ENCODE data around the gene ASCC3. TPM values are rescaled to one million over a fixed set of nuclear protein-coding genes. Genes with fewer than 3 reads are reported as not detected.

The ASCC3 gene
- total RNA-seq, 4 donors from 2014 or later = 20.5 to 33.9 (median 26.9) TPM

DNA sequence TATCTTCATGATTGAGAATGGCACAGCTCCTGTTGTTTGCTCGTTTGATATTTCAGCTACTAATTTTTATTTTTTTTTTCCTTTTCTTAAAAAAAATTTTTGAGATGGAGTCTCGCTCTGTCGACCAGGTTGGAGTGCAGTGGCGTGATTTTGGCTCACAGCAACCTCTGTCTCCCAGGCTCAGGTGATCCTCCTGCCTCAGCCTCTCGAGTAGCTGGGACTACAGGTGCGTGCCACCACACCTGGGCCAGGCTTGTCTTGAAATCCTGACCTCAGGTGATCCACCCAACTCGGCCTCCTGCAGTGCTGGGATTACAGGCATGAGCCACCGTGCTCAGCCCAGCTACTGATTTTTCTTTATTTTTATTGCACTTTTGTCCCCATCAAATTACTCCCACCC is 266.2 kb downstream of the ASCC3 start:
- TF ChIP-seq, protein P1, sequence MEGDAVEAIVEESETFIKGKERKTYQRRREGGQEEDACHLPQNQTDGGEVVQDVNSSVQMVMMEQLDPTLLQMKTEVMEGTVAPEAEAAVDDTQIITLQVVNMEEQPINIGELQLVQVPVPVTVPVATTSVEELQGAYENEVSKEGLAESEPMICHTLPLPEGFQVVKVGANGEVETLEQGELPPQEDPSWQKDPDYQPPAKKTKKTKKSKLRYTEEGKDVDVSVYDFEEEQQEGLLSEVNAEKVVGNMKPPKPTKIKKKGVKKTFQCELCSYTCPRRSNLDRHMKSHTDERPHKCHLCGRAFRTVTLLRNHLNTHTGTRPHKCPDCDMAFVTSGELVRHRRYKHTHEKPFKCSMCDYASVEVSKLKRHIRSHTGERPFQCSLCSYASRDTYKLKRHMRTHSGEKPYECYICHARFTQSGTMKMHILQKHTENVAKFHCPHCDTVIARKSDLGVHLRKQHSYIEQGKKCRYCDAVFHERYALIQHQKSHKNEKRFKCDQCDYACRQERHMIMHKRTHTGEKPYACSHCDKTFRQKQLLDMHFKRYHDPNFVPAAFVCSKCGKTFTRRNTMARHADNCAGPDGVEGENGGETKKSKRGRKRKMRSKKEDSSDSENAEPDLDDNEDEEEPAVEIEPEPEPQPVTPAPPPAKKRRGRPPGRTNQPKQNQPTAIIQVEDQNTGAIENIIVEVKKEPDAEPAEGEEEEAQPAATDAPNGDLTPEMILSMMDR (IDR thresholded peaks at IDR 0.05) = no peak
- TF ChIP-seq EP300 (IDR thresholded peaks at IDR 0.05) = no peak
- no peak for TF ChIP-seq POLR2A (IDR thresholded peaks at IDR 0.05)
- no peaks in the 10 kb centered on the region for H3K27me3 ChIP-seq
- H3K4me1 ChIP-seq = no peaks in the 10 kb centered on the region
- H3K36me3 ChIP-seq = peaks cover 0 to 12% (median 0%) of the 10 kb centered on the region in 3 donors
- DNase-seq (ENCODE audit: low spot score in 2 of 2) = no peak
- H3K9me3 ChIP-seq = no peaks in the 10 kb centered on the region
- no peak overlapping the region for H3K27ac ChIP-seq
- WGBS, 2 donors = 95 to 97% methylated on average over 8 of the region's 8 CpGs
- H3K4me3 ChIP-seq = no peak overlapping the region

DNA sequence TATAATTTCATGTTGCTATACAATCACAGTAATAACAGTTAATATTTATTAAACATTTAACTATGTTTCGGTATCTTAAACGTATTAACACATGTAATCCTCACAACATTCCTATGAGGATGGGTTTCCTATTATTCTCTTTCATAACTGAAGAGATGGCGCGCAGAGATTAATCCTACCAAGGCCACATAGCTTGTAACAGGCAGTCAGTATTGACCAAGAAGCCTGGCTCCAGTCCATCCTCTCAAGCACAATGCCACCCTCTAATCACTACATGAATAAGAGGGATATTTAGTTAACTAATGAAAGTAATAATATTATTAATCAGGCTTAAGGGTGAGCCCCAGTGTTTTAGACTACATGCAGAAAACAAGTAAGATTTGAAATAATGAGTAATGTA is 266.7 kb downstream of the ASCC3 start:
- no peak for TF ChIP-seq POLR2A (IDR thresholded peaks at IDR 0.05)
- no peak for TF ChIP-seq EP300 (IDR thresholded peaks at IDR 0.05)
- TF ChIP-seq, protein P1 (IDR thresholded peaks at IDR 0.05) = no peak
- 91 to 92% methylated on average over 4 of the region's 4 CpGs for WGBS, 2 donors

DNA sequence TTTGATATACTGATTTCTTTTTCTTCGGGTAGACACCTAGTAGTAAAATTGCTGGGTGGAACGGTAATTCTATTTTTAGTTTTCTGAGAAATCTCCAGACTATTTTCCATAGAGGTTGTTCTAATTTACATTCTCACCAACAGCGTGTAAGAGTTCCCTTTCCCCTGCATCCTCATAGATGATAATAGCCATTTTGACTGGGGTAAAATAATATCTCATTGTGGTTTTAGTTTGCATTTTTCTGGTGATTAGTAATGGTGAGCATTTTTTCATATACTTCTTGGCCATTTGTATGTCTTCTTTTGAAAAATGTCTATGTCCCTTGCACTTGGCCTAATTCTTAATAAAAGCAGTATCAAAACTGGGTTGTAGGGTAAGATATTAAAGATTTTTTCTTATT is 267.5 kb downstream of the ASCC3 start:
- DNase-seq (ENCODE audit: low spot score in 2 of 2) = no peak
- H3K27ac ChIP-seq = no peak overlapping the region
- H3K36me3 ChIP-seq = peaks cover 0 to 12% (median 0%) of the 10 kb centered on the region in 3 donors
- TF ChIP-seq POLR2A (IDR thresholded peaks at IDR 0.05) = no peak
- TF ChIP-seq EP300 (IDR thresholded peaks at IDR 0.05) = no peak
- TF ChIP-seq, protein P1 (IDR thresholded peaks at IDR 0.05) = no peak
- no peaks in the 10 kb centered on the region for H3K27me3 ChIP-seq
- 92 to 99% methylated on average over 3 of the region's 3 CpGs for whole genome bisulfite sequencing, 2 donors
- no peaks in the 10 kb centered on the region for H3K9me3 ChIP-seq
- H3K4me1 ChIP-seq = no peaks in the 10 kb centered on the region
- H3K4me3 ChIP-seq = no peak overlapping the region

More for the DNA sequence above, 266.7 kb downstream of the ASCC3 start:
- Histone ChIP-seq H3K27me3 (no peaks in the 10 kb centered on the region), H3K4me1 (no peaks in the 10 kb centered on the region), H3K9me3 (no peaks in the 10 kb centered on the region), H3K27ac (no peak overlapping the region), H3K36me3 (peaks cover 0 to 12% (median 0%) of the 10 kb centered on the region in 3 donors), H3K4me3 (no peak overlapping the region)
- no peak for DNase-seq (ENCODE audit: low spot score in 2 of 2)

DNA sequence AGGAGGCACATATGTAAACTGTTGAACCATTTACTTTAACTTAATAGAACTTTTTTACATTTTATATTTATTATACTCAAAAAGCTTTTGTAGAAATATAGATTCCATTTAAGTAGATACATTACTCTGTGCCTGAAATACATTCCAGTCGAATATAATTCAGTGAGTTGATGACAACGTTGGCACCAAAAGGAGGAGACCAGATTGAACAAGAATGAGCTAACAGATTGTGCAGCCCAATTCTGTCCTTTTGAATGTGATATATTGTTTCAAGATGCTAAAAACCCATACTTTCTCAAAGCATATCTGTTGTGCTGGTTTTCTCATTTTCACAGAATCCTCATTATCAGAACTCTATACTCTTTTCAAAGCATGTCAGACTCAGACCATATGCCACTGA is 269.0 kb downstream of the ASCC3 start:
- 28 to 42% methylated on average over 2 of the region's 2 CpGs for WGBS, 2 donors
- TF ChIP-seq, protein P1 (IDR thresholded peaks at IDR 0.05) = no peak
- TF ChIP-seq POLR2A (IDR thresholded peaks at IDR 0.05) = no peak
- no peak for TF ChIP-seq EP300 (IDR thresholded peaks at IDR 0.05)

DNA sequence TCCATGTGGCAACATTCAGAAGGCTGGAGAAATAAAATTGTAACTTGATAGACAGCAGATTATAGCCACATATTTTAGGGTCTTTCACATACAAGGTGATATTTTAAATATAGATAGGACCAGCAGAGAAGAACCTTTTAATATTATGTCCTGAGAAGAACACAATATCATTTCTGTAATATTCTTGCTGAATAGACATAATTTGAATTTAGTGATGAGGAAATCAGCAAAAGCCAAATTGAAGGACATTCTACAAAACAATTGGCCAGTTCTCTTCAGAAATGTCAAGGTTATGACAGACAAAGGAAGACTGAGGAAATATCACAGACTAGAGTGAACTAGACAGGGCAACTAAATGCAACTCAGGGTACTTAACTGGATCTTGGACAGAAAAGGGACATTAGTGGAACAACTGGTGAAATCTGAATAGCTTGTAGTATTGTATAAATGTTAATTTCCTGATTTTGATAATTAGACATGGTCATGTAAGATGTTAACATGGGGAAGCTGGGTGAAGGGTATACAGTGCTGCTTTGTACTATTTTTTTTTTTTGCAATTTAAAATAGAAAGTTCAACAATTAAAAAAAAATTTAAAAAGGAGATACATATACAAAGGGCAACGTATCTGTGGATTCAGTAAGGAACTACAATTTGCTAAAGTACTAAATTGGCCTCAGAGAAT is 281.9 kb downstream of the ASCC3 start:
- DNase-seq (ENCODE audit: low spot score in 2 of 2) = no peak
- 94 to 98% methylated on average over 1 of the region's 1 CpG for WGBS, 2 donors
- TF ChIP-seq POLR2A (IDR thresholded peaks at IDR 0.05) (no peak), EP300 (IDR thresholded peaks at IDR 0.05) (no peak)
- TF ChIP-seq, protein P1 (IDR thresholded peaks at IDR 0.05) = no peak
- H3K27me3 ChIP-seq = no peaks in the 10 kb centered on the region
- H3K4me3 ChIP-seq = no peak overlapping the region
- H3K4me1 ChIP-seq = no peaks in the 10 kb centered on the region
- H3K9me3 ChIP-seq = no peaks in the 10 kb centered on the region
- H3K27ac ChIP-seq = no peak overlapping the region
- peaks cover 0 to 47% (median 0%) of the 10 kb centered on the region in 3 donors for H3K36me3 ChIP-seq

More for the DNA sequence above, 269.0 kb downstream of the ASCC3 start:
- Histone ChIP-seq H3K9me3 (no peaks in the 10 kb centered on the region), H3K36me3 (peaks cover 0 to 7% (median 0%) of the 10 kb centered on the region in 3 donors), H3K4me1 (no peaks in the 10 kb centered on the region), H3K27ac (no peak overlapping the region), H3K4me3 (no peak overlapping the region), H3K27me3 (no peaks in the 10 kb centered on the region)
- no peak for DNase-seq (ENCODE audit: low spot score in 2 of 2)

All from tibial nerve (tissue), 4 donors.